ENCODE results near the gene ITPRID1.

DNA sequence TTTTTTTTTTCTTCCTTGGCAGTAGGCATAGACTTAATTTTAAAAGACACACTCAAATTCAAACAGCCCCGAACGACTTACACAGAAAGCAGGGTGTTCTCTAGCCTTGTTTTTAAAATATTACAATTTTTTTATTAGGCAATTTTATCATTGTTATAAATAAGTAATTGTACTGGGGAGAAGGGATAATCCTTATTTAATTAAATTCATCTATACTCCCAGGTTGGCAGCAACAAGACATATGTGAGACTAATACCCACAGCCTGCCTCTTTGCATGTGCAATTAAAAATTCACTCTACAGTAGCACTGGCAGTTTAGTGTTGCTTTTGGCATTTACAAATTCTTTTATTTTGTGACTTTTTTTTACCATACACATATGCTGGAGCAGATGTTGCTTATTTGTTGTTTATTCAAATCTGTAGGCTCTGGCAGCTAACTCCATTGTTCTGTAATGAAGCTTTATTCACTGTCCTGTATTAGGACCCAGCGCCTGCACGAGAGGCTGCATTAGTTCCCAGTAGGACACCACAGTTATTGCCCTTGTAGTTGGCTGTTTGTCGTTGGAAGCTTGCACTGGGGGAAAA is 88.2 kb downstream of the ITPRID1 start:
- TF ChIP-seq CTCF (IDR thresholded peaks at IDR 0.05) = no peak
- no peak for TF ChIP-seq POLR2A (IDR thresholded peaks at IDR 0.05)

All from thyroid gland (tissue), 4 donors.